Subcutaneous adipose tissue (tissue), 4 donors: ENCODE results near the gene STAB2. TPM values are rescaled to one million over a fixed set of nuclear protein-coding genes. Genes with fewer than 3 reads are reported as not detected.

ENCODE experiments used
- total RNA-seq, 4 donors: library from RNA; depleted of rRNA; stranded (reverse); fragments of >200 nt; gene quantifications; one replicate each; pipeline ENCODE4 v1.1.0, GENCODE V29; 2016
- TF ChIP-seq, protein P1 (sequence below): fragments of 450-650 bp; IDR thresholded peaks from one replicate; pipeline ENCODE4 v1.5.1; 2016; ENCODE audit warnings: low read depth, mild to moderate bottlenecking, control low read depth, antibody characterized with exemption, moderate library complexity

STAB2 gene
- total RNA-seq, 4 donors from 2014 or later: under 0.01 to 1.5 (median 0.16) TPM; not detected in 1

DNA sequence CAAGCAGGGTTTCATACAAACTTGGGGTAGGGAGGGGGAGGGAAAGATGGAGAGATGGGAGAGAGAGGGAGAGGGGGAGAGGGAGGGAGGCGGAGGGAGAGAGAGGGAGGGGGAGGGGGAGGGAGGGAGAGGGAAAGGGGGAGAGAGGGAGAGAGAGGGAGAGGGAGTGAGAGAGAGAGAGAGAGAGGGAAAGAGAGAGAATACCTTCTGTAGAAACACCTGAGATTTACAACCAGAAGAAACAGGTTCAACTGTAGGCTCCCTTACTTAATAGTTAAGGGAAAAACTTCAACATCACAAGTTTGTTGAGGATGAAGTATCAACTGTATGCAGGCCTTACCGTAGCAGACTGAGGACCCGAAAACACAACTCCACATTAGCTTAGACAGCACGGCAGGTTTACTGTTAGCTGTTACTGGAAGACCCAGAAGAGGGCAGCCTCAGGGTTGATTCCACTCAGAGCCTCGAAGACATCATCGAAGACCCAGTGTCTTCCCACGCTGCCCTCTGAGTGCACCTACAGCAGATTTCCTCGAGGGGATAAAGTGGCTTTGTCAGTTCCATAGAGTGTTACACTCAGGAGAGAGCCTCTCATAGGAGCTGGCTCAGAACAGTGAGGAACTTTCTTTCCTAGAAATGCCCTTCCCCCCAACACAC lies 181.5 kb downstream of the STAB2 start:
- TF ChIP-seq, protein P1, sequence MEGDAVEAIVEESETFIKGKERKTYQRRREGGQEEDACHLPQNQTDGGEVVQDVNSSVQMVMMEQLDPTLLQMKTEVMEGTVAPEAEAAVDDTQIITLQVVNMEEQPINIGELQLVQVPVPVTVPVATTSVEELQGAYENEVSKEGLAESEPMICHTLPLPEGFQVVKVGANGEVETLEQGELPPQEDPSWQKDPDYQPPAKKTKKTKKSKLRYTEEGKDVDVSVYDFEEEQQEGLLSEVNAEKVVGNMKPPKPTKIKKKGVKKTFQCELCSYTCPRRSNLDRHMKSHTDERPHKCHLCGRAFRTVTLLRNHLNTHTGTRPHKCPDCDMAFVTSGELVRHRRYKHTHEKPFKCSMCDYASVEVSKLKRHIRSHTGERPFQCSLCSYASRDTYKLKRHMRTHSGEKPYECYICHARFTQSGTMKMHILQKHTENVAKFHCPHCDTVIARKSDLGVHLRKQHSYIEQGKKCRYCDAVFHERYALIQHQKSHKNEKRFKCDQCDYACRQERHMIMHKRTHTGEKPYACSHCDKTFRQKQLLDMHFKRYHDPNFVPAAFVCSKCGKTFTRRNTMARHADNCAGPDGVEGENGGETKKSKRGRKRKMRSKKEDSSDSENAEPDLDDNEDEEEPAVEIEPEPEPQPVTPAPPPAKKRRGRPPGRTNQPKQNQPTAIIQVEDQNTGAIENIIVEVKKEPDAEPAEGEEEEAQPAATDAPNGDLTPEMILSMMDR: no peak

DNA sequence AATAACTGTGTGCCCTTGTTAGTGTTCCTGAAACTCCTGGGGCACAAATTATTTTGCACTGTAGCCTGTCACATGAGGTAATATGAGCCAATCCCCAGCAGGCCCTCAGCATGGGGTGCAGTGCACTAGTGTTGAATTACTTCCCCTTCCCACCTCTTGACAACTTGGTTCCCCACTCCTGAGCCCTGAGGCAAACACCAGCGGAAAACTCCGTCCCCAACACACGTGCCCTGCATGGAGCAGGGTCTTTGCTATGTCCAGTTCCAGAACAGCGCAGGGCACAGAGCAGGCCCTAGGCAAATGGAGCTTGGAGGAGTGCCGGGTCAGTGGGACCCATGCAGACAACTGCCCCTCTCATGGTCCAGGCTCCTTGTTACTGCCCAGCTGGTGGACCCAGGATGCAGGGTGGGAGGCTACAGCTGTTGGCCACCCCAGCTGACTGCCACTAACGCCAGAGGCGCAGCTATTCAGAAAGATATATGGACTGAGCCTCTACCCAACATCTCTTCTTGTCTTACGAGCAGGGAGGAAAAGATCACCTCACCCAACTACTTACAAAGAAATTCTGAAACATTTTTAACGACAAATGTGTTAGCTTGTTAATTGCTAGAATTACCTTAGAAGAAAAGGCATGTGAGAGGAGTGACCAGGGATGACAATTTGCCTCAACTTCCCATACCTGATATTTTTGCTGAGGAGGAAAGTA lies 182.3 kb downstream of the STAB2 start:
- TF ChIP-seq, protein P1: no peak

DNA sequence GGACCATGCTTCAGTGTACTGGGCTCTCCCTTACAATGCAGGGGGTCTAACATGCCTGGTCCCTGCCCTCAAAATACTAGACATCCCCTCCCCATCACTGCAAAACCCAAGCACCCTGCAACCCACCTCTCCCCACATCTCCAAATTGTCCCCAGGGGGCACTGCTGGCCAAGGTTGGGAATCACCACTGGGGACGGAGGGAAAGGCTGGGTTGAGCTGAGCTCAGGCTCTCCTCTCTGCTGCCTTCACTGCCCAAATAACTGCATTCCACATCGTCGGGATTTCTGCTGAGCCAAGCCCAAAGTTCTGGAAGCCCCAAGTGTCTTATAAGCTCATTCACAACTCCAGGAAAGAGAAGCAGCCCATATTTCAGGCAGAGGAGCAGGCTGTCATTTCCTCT lies 184.4 kb downstream of the STAB2 start:
- TF ChIP-seq, protein P1: no peak

DNA sequence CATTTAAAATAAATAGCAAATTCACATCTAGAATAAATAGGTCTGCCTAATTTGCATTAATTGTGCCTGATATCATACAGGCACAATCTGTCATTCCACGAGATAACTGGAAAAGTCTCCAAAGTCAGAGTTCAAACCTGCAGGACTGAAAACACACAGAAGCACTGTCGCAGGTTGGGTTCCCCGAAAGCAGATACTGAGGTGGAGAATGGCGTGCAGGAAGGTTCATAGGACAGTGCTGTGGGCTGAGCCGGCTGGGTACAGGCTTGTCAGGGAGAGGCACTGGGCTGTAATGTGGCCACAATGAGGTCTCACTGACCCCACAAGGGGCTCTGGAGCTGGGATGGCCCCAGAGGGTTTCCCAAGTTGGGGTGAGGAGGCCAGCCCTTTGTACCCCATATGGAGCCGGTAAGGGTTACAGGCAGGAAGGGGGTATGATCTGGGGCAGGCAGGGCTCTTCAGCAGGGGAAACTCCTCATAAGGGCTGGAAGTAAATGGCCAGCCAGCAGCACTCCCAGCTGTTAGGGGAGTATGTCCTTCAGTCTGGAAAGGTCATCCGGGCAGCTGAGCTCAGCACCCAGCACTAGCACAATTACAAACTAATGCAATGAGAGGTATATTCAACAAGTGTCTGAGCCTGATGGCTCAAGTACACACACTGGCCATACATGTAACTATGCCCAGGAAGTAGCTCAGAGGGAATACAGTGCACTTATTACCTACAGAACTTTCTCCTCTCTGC lies 185.5 kb downstream of the STAB2 start:
- TF ChIP-seq, protein P1: no peak

DNA sequence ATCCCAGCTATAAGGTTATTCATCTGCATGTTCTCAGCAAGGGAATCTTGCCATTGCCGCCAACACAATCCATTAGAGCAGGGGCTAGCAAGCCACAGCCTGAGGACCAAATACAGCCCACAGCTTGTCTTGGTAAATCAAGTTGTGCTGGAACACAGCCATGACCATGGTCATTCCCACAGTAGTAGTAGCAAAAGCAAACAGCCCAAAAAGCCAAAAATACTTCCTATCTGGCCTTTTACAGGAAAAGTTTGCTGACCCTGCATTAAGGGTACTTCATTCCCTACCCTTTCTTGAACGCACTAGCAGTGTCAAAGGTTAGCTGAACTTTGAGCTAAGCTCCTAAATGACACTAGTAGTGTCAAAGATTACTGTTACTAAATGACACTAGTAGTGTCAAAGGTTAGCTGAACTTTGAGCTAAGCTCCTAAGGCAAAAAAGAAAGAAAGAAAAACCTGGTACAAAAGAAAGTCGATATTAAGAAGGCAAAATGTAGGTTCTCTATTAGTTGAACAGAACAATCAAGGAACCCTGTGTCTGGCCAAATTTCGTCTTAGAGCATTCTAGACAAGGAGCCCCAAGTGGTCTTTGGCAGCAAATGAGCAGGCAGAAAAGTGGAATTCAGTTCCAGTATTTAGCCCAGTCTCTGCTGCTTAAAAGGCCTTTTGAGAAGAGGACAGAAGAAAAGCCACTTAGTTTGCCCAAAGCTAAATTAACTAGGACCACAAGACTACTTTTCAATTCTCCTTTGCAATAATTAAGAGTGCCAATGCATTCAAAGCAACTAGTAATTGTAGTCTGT lies 186.2 kb downstream of the STAB2 start:
- TF ChIP-seq, protein P1: no peak

DNA sequence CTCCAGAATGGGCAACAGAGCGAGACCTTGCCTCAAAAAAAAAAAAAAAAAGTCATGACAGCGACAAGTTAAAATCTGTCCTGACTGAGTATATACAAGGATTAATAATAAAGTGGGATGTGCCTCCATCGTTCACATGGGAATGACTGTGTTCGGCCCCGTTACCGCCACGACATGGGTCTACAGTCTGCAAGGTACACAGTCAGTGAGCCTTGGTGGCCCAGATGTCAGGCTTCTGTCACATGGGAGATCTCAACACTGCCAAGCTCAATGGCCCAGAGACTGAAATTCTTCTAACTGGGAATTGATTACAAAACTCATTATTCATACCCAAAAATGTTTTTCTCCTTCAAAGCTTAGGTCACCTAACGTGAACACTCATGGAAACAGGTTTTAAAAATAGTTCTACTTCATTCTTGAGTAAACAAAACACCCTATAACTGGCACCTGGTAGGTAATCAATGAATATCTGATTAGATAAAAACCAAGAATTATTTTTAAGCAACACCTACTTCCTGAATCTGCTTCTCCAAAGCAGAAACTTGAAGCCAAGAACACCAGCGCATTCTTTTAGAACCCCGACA lies 188.0 kb downstream of the STAB2 start:
- TF ChIP-seq, protein P1: no peak
